ENCODE measurements around the gene CRYGS. TPM values are rescaled to one million over a fixed set of nuclear protein-coding genes. Genes with fewer than 3 reads are reported as not detected.

The CRYGS gene
- total RNA-seq, 4 donors from 2014 or later, result 0.26 to 2.7 (median 1.6) TPM

DNA sequence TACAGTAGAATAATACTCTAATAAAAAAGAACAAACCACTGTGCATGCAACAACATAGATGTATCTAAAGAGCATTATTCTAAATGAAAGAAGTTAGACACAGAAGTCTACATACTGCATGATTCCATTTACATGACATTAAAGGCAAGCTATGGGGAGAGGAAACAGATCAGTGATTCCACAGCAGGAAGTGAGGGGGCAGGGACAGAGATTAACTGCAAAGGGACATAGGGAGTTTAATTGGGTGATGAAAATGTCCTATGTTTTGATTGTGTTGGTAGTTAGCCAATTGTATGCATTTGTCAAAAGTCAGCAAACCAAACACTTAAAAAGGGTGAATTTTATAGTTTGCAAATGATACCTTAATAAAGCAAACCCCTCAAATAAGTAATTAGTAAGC, 13.8 kb downstream of the CRYGS start:
- Histone ChIP-seq H3K9me3 (no peaks in the 10 kb centered on the region), H3K4me1 (no peaks in the 10 kb centered on the region), H3K4me3 (no peak overlapping the region), H3K36me3 (no peaks in the 10 kb centered on the region), H3K27me3 (peaks cover 0 to 13% (median 0%) of the 10 kb centered on the region in 4 donors), H3K27ac (no peak overlapping the region)
- no peak for DNase-seq
- TF ChIP-seq, protein P1, sequence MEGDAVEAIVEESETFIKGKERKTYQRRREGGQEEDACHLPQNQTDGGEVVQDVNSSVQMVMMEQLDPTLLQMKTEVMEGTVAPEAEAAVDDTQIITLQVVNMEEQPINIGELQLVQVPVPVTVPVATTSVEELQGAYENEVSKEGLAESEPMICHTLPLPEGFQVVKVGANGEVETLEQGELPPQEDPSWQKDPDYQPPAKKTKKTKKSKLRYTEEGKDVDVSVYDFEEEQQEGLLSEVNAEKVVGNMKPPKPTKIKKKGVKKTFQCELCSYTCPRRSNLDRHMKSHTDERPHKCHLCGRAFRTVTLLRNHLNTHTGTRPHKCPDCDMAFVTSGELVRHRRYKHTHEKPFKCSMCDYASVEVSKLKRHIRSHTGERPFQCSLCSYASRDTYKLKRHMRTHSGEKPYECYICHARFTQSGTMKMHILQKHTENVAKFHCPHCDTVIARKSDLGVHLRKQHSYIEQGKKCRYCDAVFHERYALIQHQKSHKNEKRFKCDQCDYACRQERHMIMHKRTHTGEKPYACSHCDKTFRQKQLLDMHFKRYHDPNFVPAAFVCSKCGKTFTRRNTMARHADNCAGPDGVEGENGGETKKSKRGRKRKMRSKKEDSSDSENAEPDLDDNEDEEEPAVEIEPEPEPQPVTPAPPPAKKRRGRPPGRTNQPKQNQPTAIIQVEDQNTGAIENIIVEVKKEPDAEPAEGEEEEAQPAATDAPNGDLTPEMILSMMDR (IDR thresholded peaks at IDR 0.05), result no peak
- TF ChIP-seq POLR2A (IDR thresholded peaks at IDR 0.05), result no peak
- intact Hi-C loops (cut with DNase I), result no loop called here

DNA sequence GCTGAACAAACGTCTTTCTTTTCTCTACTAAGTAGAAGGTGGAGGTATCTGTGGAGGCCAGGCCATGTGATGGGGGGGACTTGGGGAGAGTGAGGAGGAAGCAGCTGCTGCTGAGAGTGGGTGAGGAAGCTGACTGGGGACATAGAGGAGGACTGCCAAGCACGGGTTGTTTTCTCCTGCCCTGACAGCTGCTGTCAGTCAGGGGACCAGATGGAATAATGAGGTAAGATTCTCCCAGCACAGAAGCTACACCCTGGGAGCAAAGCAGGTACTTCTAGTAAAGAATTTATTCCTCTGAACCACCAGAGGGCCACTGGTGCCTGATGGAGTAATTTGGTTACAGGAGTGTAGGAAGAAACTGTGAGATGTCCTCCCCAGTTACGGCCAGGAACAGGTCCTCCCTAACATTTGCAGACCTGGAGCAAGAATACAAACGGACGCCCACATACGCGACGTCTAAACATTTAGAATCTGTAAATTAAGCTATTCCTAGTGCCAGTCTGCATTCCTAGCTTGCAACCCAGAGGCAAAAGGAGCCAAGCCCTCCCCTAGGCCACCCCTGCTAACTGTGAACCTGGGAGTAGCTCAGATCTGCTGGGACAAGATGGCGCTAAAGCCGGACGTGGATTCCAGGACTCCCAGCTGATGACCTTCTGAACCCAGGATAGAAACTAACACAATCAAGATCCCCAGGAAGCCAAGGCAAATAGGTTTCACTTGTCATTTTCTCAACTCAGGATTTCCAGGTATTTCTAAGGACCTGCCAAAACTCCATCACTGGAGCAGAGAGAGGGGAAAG, 14.8 kb downstream of the CRYGS start:
- no peak for TF ChIP-seq POLR2A (IDR thresholded peaks at IDR 0.05)
- TF ChIP-seq, protein P1 (IDR thresholded peaks at IDR 0.05), result no peak
- no peak overlapping the region for H3K27ac ChIP-seq
- DNase-seq, result no peak
- WGBS, 2 donors, result 69 to 82% methylated on average over 11 of the region's 11 CpGs
- H3K9me3 ChIP-seq, result no peaks in the 10 kb centered on the region
- no peaks in the 10 kb centered on the region for H3K36me3 ChIP-seq
- no peak overlapping the region for H3K4me3 ChIP-seq
- peaks cover 0 to 13% (median 0%) of the 10 kb centered on the region in 4 donors for H3K27me3 ChIP-seq
- intact Hi-C loops (cut with DNase I), result no loop called here
- no peaks in the 10 kb centered on the region for H3K4me1 ChIP-seq

DNA sequence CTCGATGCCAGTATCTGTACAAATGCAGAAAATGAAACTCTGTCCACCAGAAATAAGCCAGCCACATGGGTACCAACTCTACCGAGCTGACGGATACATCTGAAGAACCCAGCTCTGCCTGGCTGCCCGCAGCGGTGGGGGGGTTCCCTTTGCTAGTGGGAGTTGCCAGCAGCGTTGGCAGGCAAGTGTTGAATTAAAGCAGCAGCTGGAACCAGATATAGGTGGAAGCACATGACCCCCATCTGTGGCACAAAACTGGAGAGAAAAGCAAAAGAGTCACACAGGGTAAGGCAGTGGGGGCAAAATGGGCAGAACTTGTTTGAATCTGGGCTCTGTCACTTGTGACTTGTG, 17.9 kb downstream of the CRYGS start:
- no peaks in the 10 kb centered on the region for H3K9me3 ChIP-seq
- H3K4me3 ChIP-seq, result no peak overlapping the region
- TF ChIP-seq, protein P1 (IDR thresholded peaks at IDR 0.05), result no peak
- no peak for TF ChIP-seq POLR2A (IDR thresholded peaks at IDR 0.05)
- H3K36me3 ChIP-seq, result no peaks in the 10 kb centered on the region
- H3K4me1 ChIP-seq, result no peaks in the 10 kb centered on the region
- H3K27me3 ChIP-seq, result peaks cover 0 to 41% (median 0%) of the 10 kb centered on the region in 4 donors
- DNase-seq, result no peak
- no peak overlapping the region for H3K27ac ChIP-seq
- WGBS, 2 donors, result 74 to 78% methylated on average over 6 of the region's 6 CpGs
- intact Hi-C loops (cut with DNase I), result no loop called here

DNA sequence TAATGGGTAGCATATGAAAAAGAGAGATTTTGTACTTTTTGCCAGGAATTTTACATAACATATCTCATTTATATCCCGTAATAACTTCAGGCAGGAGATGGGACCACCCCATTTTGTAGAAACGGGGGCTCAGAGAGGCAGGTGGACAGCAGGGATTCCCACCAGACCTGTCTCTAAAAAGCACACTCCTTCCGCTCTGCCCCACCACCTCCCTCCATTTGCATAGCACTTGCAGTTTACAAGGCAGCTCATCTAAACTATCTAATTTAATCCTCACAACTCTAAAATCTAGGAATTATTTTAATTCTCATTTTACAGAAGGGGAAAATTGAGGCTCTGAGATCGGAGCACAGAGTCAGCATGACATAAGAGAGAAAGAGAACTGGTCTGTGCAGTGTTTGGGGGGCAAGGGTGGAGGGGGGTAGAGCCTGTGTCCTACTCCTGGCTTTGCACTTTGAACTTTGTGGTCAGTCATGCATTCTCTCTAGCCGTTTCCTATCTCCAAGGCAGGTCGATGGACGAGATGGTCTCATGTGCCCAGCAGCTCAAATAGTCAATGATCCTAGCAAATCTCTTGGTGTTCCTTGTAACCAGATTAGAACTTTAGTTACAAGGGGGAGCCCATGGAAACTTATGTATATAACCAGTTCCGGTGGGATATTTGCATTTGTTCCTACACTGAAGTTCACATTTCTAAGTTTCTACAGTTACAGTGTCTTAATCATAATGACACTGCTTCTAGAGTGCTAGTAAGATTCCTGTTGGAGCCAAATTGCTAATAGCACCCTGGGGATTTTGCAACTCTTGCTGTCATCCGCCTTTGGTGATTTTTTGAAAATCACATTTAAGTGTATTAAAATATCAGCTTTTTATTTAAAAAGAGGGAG, 18.6 kb downstream of the CRYGS start:
- intact Hi-C loops (cut with DNase I), result no loop called here
- Histone ChIP-seq H3K9me3 (no peaks in the 10 kb centered on the region), H3K4me3 (no peak overlapping the region), H3K27me3 (peaks cover 0 to 47% (median 0%) of the 10 kb centered on the region in 4 donors), H3K27ac (no peak overlapping the region), H3K36me3 (no peaks in the 10 kb centered on the region), H3K4me1 (no peaks in the 10 kb centered on the region)
- DNase-seq, result no peak
- 57 to 61% methylated on average over 9 of the region's 9 CpGs for WGBS, 2 donors
- TF ChIP-seq POLR2A (IDR thresholded peaks at IDR 0.05), result no peak
- TF ChIP-seq, protein P1 (IDR thresholded peaks at IDR 0.05), result no peak

DNA sequence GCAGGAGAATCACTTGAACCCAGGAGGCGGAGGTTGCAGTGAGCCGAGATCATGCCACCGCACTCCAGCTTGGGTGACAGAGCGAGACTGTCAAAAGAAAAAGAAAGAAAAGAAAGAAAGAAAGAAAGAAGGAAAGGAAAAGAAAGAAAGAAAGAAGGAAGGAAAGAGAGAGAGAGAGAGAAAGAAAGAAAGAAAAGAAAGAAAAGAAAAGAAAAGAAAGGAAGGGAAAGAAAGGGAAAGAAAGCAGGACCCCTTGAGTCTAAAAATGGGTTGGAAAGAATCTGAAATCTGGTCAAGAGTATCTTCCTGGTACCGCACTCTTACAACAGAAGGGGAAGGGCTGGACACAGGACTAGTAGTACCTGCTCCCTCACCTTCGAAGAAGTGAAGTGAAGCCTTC, 19.6 kb downstream of the CRYGS start:
- intact Hi-C loops (cut with DNase I), result no loop called here
- WGBS, 2 donors, result 80 to 91% methylated on average over 4 to 6 of the region's 6 CpGs
- H3K27me3 ChIP-seq, result peaks cover 0 to 54% (median 0%) of the 10 kb centered on the region in 4 donors
- TF ChIP-seq, protein P1 (IDR thresholded peaks at IDR 0.05), result no peak
- TF ChIP-seq POLR2A (IDR thresholded peaks at IDR 0.05), result no peak
- no peak for DNase-seq
- H3K4me3 ChIP-seq, result no peak overlapping the region
- no peaks in the 10 kb centered on the region for H3K4me1 ChIP-seq
- no peaks in the 10 kb centered on the region for H3K9me3 ChIP-seq
- no peaks in the 10 kb centered on the region for H3K36me3 ChIP-seq
- no peak overlapping the region for H3K27ac ChIP-seq

Measured in esophagus squamous epithelium (tissue), 5 donors.